Transverse colon (tissue), 4 donors: Measurements from ENCODE around the gene CBLIF. TPM values are rescaled to one million over a fixed set of nuclear protein-coding genes. Genes with fewer than 3 reads are reported as not detected.

Experiments
- DNase-seq: peaks from one replicate; pipeline ENCODE4 v3.0.0-alpha.2; 2019
- H3K27ac ChIP-seq, 4 donors: fragments of 200-600 bp; sonication (generic); 2 replicates each; pipeline ENCODE4 v1.5.1; 2016 to 2018; ENCODE audit warnings: inconsistent platforms in 4 of 4
- H3K27me3 ChIP-seq: fragments of 200-600 bp; sonication (generic); 2 replicates; pipeline ENCODE4 v1.5.1; 2017; ENCODE audit warnings: inconsistent platforms
- H3K36me3 ChIP-seq, 4 donors: fragments of 200-600 bp; sonication (generic); 2 replicates each; pipeline ENCODE4 v1.5.1; 2017 to 2019; ENCODE audit warnings: inconsistent platforms in 4 of 4
- H3K4me1 ChIP-seq, 4 donors: fragments of 200-600 bp; sonication (generic); 2 replicates each; pipeline ENCODE4 v1.5.1; 2017 to 2020; ENCODE audit warnings: inconsistent platforms in 4 of 4
- H3K4me3 ChIP-seq, 4 donors: fragments of 200-600 bp; sonication (generic); 1 replicate in 1 of 4; 2 replicates in 3 of 4; pipeline versions ENCODE4 v1.5.1 to v1.6.1; 2017 to 2019; ENCODE audit warnings: inconsistent platforms in 4 of 4
- H3K9me3 ChIP-seq, 2 donors: fragments of 200-600 bp; sonication (generic); 2 replicates each; pipeline ENCODE4 v1.5.1; 2017 to 2019; ENCODE audit warnings: inconsistent platforms in 2 of 2
- CTCF ChIP-seq, 5 experiments: fragments of 200-600 bp in 3 of 5; fragments of 450-650 bp in 2 of 5; sonication (generic) in 3 of 5; IDR thresholded peaks; 1 replicate in 2 of 5; 2 replicates in 3 of 5; pipeline ENCODE4 v1.5.1; 2016 to 2017; ENCODE audit warnings: antibody characterized with exemption in 5 of 5, inconsistent platforms in 3 of 5, mild to moderate bottlenecking in 2 of 5, moderate library complexity in 1 of 5
- EP300 ChIP-seq: sonication (generic); formaldehyde crosslinking; IDR thresholded peaks from one replicate; pipeline ENCODE4 v1.6.1; 2017; ENCODE audit warnings: antibody characterized with exemption, low read depth
- POLR2A ChIP-seq: fragments of 450-650 bp; IDR thresholded peaks from one replicate; pipeline ENCODE4 v1.6.1; 2016; ENCODE audit warnings: antibody characterized with exemption, mild to moderate bottlenecking, moderate library complexity
- POLR2AphosphoS5 ChIP-seq, 3 donors: sonication (generic); formaldehyde crosslinking; IDR thresholded peaks; one replicate each; pipeline ENCODE4 v1.6.1; 2016; ENCODE audit warnings: antibody characterized with exemption in 3 of 3
- WGBS, 2 donors: methylation state at CpG; one replicate each; pipeline ENCODE4 v1.1.5; 2018; ENCODE audit warnings: low coverage in 1 of 2; 5-methylcytosine and 5-hydroxymethylcytosine counted together
- in situ Hi-C, 4 donors: fragments of 200-750 bp; cut with MboI; loops; one replicate each; pipeline versions ENCODE4 v1.15.0 to v1.15.1; 2017; ENCODE audit warnings: low sequenced_read_pairs in 3 of 4, low pct_ligation_motif_present in 1 of 4, low pct_unique_long_range_greater_than_20kb in 1 of 4
- intact Hi-C: fragments of 100-400 bp; cut with DNase I; formaldehyde crosslinking; loops from one replicate; pipeline ENCODE4 v1.15.1; 2023; ENCODE audit warnings: low total_unique reads
- total RNA-seq, 4 donors: library from RNA; depleted of rRNA; stranded (reverse); fragments of >200 nt; gene quantifications; one replicate each; pipeline ENCODE4 v1.1.0, GENCODE V29; 2016

Gene CBLIF
- total RNA-seq, 4 donors from 2014 or later, result not detected

- no peak overlapping the region for H3K4me3 ChIP-seq
- H3K36me3 ChIP-seq, result no peaks in the 10 kb centered on the region
- TF ChIP-seq POLR2AphosphoS5 (IDR thresholded peaks at IDR 0.05) (no peak), EP300 (no peak)
- no peaks in the 10 kb centered on the region for H3K9me3 ChIP-seq
- no peak overlapping the region for H3K27ac ChIP-seq
- peaks cover 0 to 10% (median 7%) of the 10 kb centered on the region in 4 donors for H3K4me1 ChIP-seq
- H3K27me3 ChIP-seq, result no peaks in the 10 kb centered on the region
- WGBS, 2 donors, result 82 to 85% methylated on average over 3 of the region's 3 CpGs
- no peak for DNase-seq
- intact Hi-C loops (no loop called here), in situ Hi-C loops (loop anchor here in 1 of 4 donors (25.0 kb wide), 1 partner anchor 290 kb away; no protein-coding TSS in a partner anchor)
These were observed 2.3 kb upstream of the CBLIF start for GRCh38 chr11:59847626-59848025.

DNA sequence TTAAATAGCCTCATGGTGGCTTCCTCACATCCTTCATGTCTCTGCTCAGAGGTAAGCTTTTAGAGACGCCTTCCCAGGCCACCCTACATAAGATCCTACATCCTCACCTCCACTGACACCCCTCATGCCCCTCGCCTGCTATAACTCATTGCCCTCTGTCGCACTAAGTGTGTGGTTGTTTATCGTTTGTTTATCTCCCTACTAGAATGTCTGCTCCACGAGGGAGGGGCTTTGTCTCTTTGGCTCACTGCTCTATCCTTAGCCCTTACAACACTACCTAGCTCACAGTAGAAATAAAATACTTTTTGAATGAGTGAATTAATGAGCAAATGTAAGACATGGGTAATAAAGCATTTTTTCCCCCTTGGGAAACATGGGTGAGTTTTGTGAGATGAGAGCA is 1.3 kb upstream of the CBLIF start:
- Histone ChIP-seq H3K4me1 (peaks cover 0 to 10% (median 7%) of the 10 kb centered on the region in 4 donors), H3K4me3 (no peak overlapping the region), H3K36me3 (no peaks in the 10 kb centered on the region), H3K27ac (no peak overlapping the region), H3K9me3 (no peaks in the 10 kb centered on the region), H3K27me3 (no peaks in the 10 kb centered on the region)
- intact Hi-C loops, result no loop called here
- DNase-seq, result no peak
- in situ Hi-C loops, result loop anchor here in 1 of 4 donors (25.0 kb wide), 1 partner anchor 291 kb away; no protein-coding TSS in a partner anchor
- 47 to 53% methylated on average over 5 of the region's 5 CpGs for WGBS, 2 donors
- TF ChIP-seq EP300 (no peak), POLR2AphosphoS5 (IDR thresholded peaks at IDR 0.05) (no peak), CTCF (IDR thresholded peaks at IDR 0.05) (no peak), POLR2A (no peak)

GRCh38 chr11:59842316-59842715 is 3.0 kb downstream of the CBLIF start:
- Histone ChIP-seq H3K36me3 (no peaks in the 10 kb centered on the region), H3K27ac (no peak overlapping the region), H3K27me3 (no peaks in the 10 kb centered on the region), H3K4me3 (no peak overlapping the region), H3K9me3 (no peaks in the 10 kb centered on the region), H3K4me1 (peaks cover 0 to 6% (median 0%) of the 10 kb centered on the region in 4 donors)
- DNase-seq, result no peak
- TF ChIP-seq CTCF (IDR thresholded peaks at IDR 0.05) (no peak), POLR2AphosphoS5 (IDR thresholded peaks at IDR 0.05) (no peak), POLR2A (no peak), EP300 (no peak)
- intact Hi-C loops, result no loop called here
- 58 to 80% methylated on average over 4 to 12 of the region's 12 CpGs for WGBS, 2 donors
- in situ Hi-C loops, result loop anchor here in 1 of 4 donors (25.0 kb wide), 1 partner anchor 295 kb away; no protein-coding TSS in a partner anchor

- Histone ChIP-seq H3K4me1 (peaks cover 0 to 6% (median 0%) of the 10 kb centered on the region in 4 donors), H3K36me3 (no peaks in the 10 kb centered on the region), H3K27me3 (no peaks in the 10 kb centered on the region), H3K4me3 (no peak overlapping the region), H3K27ac (no peak overlapping the region), H3K9me3 (no peaks in the 10 kb centered on the region)
- DNase-seq, result no peak
- in situ Hi-C loops, result loop anchor here in 1 of 4 donors (25.0 kb wide), 1 partner anchor 296 kb away; no protein-coding TSS in a partner anchor
- intact Hi-C loops, result no loop called here
- 85 to 94% methylated on average over 2 of the region's 2 CpGs for WGBS, 2 donors
- no peak for TF ChIP-seq EP300
- no peak for TF ChIP-seq CTCF (IDR thresholded peaks at IDR 0.05)
- no peak for TF ChIP-seq POLR2A
- no peak for TF ChIP-seq POLR2AphosphoS5 (IDR thresholded peaks at IDR 0.05)
These were observed 3.8 kb downstream of the CBLIF start for GRCh38 chr11:59841514-59841913.

- H3K27ac ChIP-seq, result no peak overlapping the region
- H3K4me3 ChIP-seq, result no peak overlapping the region
- no peaks in the 10 kb centered on the region for H3K36me3 ChIP-seq
- in situ Hi-C loops, result loop anchor here in 1 of 4 donors (25.0 kb wide), 1 partner anchor 298 kb away; no protein-coding TSS in a partner anchor
- TF ChIP-seq POLR2A, result no peak
- TF ChIP-seq CTCF (IDR thresholded peaks at IDR 0.05), result no peak
- no peak for TF ChIP-seq POLR2AphosphoS5 (IDR thresholded peaks at IDR 0.05)
- no peak for TF ChIP-seq EP300
- H3K4me1 ChIP-seq, result peaks cover 0 to 6% (median 0%) of the 10 kb centered on the region in 4 donors
- H3K27me3 ChIP-seq, result no peaks in the 10 kb centered on the region
- intact Hi-C loops, result no loop called here
- no peak for DNase-seq
- H3K9me3 ChIP-seq, result no peaks in the 10 kb centered on the region
These were observed 5.7 kb downstream of the CBLIF start for GRCh38 chr11:59839615-59840014.
